HUES6 (cell line): ENCODE results near the gene CLASP1.

Experiments
- H3K27ac ChIP-seq: 2 replicates; pipeline ENCODE4 v1.7.0; 2013; ENCODE audit warnings: low read depth, mild to moderate bottlenecking, low read length, inconsistent platforms
- H3K27me3 ChIP-seq: 2 replicates; pipeline ENCODE4 v1.6.1; 2013; ENCODE audit warnings: low read length; ENCODE audit not compliant: control insufficient read depth, insufficient read depth
- H3K36me3 ChIP-seq: 2 replicates; pipeline ENCODE4 v1.6.1; 2013; ENCODE audit warnings: low read length; ENCODE audit not compliant: control insufficient read depth, insufficient read depth
- H3K4me1 ChIP-seq: 2 replicates; pipeline ENCODE4 v1.6.1; 2013; ENCODE audit warnings: low read length; ENCODE audit not compliant: control insufficient read depth, insufficient read depth
- H3K4me3 ChIP-seq: 2 replicates; pipeline ENCODE4 v1.5.1; 2013; ENCODE audit warnings: low read depth, low read length
- H3K9ac ChIP-seq: one replicate; pipeline ENCODE4 v1.6.1; 2013; ENCODE audit warnings: mild to moderate bottlenecking, low read length
- H3K9me3 ChIP-seq: 2 replicates; pipeline ENCODE4 v1.6.1; 2013; ENCODE audit warnings: low read depth, low read length; ENCODE audit not compliant: control insufficient read depth, insufficient read depth

The CLASP1 gene

DNA sequence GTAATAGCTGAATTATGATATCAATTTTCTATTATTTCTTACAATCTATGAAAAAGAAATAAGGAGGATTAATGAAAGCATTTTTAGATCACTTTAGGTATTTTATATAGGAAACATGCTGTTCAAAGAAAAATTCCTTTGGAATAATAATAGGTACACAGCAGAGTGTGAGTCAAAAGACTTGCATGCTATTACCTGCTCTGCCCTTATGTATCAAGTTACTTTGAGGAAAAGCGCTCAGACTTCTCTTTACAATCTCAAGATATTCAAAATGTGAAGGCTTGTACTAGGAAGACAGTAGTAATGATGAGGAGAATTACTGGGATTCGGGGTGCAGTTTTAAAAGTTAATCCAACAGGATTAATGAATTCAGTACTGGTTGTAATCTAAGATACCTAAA, 147.7 kb downstream of the CLASP1 start:
- Histone ChIP-seq H3K36me3 (peaks cover 27% of the 10 kb centered on the region), H3K27ac (no peak overlapping the region), H3K4me3 (no peak overlapping the region), H3K4me1 (no peaks in the 10 kb centered on the region), H3K27me3 (no peaks in the 10 kb centered on the region), H3K9me3 (peaks cover 11% of the 10 kb centered on the region), H3K9ac (no peak overlapping the region)

DNA sequence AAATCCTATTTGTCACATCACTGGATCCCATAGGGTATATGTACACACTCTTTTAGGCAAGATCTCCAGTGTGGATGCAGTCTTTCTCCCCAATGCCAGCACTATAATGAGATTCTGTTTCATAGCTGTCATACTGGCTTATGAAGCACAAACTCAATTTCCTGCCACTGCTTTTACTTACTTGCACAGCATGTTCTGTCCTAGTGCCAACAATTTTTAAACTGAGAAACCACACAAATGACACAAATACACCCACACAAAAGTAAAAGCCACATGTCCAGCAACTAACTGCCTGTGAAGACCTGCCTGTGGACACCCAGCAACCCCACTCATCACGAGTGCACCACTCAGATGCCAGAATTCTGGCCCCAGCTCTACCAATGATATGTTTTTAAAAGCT, 148.2 kb downstream of the CLASP1 start:
- H3K36me3 ChIP-seq = peaks cover 27% of the 10 kb centered on the region
- no peak overlapping the region for H3K27ac ChIP-seq
- no peaks in the 10 kb centered on the region for H3K27me3 ChIP-seq
- peaks cover 11% of the 10 kb centered on the region for H3K9me3 ChIP-seq
- H3K4me1 ChIP-seq = no peaks in the 10 kb centered on the region
- no peak overlapping the region for H3K9ac ChIP-seq
- H3K4me3 ChIP-seq = no peak overlapping the region

DNA sequence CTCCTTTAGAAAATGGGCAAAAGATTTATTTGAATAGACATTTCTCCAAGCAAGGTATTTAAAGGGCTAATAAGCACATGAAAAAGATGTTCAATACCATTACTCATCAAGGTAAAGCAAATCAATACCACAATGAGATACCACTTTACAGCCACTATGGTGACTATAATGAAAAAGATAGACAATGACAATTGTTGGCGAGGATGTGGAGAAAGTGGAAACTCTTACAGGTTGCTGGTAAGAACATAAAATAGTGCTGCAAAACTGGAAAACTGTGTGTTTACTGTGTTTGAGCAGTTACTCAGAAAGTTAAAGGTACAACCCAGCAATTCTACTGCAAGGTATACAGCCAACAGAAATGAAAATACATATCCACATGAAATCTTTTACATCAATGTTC, 150.5 kb downstream of the CLASP1 start:
- H3K9ac ChIP-seq = no peak overlapping the region
- H3K27ac ChIP-seq = no peak overlapping the region
- H3K27me3 ChIP-seq = no peaks in the 10 kb centered on the region
- no peaks in the 10 kb centered on the region for H3K4me1 ChIP-seq
- H3K4me3 ChIP-seq = no peak overlapping the region
- H3K36me3 ChIP-seq = peaks cover 27% of the 10 kb centered on the region
- peaks cover 11% of the 10 kb centered on the region for H3K9me3 ChIP-seq

DNA sequence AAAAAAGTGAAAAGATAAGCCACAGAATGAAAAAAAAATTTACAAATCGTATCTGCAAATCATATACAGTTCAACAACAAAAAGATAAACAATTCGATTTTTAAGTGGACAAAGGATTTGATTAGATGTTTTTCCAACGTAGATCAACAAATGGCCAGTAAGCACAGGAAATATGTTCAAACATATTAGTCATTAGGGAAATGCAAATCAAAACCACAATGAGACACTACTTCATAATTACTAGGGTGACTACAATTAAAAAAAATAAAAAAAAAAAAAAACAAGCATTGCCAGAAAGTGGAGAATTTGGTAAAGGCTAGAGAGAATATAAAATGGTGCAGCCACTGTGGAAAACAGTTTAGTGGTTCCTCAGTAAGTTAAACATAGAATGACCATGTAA, 156.9 kb downstream of the CLASP1 start:
- Histone ChIP-seq H3K9me3 (no peaks in the 10 kb centered on the region), H3K36me3 (no peaks in the 10 kb centered on the region), H3K27ac (no peak overlapping the region), H3K4me3 (no peak overlapping the region), H3K4me1 (peaks cover 25% of the 10 kb centered on the region), H3K27me3 (no peaks in the 10 kb centered on the region), H3K9ac (no peak overlapping the region)

DNA sequence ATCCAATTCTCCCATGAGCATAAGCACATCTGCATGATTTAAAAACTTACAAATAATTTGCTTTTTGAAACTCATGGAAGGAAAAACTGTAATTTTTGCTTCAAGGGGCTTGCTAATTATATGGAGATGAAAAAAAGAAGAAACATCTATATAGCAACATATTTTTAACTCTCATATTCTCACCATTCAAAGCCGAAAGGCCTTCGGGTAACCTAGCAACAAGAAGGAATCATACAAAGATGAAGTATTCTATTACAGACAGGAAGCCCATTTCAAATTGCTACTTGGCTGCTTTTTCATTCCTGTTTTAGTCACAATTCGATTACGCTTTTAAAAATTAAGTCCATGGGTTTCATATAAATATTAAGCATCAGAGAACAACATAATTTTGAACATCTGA, 157.7 kb downstream of the CLASP1 start:
- Histone ChIP-seq H3K9me3 (no peaks in the 10 kb centered on the region), H3K27me3 (no peaks in the 10 kb centered on the region), H3K4me3 (no peak overlapping the region), H3K9ac (no peak overlapping the region), H3K27ac (no peak overlapping the region), H3K36me3 (no peaks in the 10 kb centered on the region), H3K4me1 (peaks cover 28% of the 10 kb centered on the region)

DNA sequence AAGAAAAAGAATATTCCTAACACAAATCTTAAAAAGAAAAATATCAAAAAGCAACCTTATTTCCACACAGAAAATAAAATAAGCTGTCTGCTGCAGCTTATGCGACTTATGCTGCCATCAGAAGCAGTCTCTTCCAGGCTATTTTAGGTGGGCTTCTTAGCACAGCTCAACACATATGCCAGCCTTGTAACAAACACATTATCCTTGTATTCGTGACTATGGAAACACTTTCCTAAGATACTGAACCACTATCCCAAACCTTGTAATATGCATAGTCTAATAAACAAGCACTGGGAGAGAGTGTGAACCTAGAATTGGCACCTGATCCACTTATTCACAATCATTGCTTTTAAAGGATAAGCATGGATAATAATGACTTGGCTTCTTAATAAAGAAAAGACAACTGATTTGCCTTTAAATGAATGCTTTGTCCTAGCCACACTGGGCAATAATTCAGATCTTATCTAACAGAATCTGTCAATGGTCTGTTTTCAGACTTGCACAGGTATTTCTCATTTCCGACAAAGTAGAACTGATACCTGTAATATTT, 158.6 kb downstream of the CLASP1 start:
- no peak overlapping the region for H3K9ac ChIP-seq
- no peaks in the 10 kb centered on the region for H3K9me3 ChIP-seq
- no peaks in the 10 kb centered on the region for H3K36me3 ChIP-seq
- H3K4me3 ChIP-seq = no peak overlapping the region
- peaks cover 28% of the 10 kb centered on the region for H3K4me1 ChIP-seq
- no peak overlapping the region for H3K27ac ChIP-seq
- no peaks in the 10 kb centered on the region for H3K27me3 ChIP-seq

DNA sequence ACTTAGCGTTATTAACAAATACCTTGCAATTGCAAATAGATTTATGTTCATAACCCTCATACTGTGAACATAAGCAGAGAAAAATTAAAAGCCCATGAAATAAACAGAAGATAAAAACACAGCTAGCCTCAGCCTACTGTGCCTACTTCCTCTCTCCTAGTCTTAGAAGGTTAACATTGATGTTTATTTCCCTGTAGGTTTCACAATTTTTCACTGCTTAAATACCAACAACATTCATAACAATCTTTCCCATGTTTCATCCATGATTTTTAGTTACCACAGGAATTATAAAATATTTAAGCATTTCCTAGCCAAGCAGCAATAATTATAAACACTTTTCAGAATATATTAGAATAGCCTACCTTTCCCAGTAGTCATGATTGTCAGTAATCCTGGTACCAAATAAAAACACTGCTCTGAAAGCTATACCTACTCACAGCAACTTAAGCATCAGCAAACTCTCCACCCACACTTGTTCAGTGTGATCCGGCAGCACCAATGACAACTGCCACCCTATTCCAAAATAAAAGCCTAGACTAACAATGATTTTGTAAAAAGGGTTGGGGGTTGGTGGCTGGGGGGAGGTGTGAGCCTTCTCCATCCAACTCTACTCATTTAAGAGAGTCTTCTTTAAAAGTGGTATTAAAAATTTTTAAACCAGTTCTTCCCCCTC, 159.2 kb downstream of the CLASP1 start:
- Histone ChIP-seq H3K9ac (no peak overlapping the region), H3K36me3 (no peaks in the 10 kb centered on the region), H3K27ac (no peak overlapping the region), H3K27me3 (no peaks in the 10 kb centered on the region), H3K4me1 (peaks cover 28% of the 10 kb centered on the region), H3K4me3 (no peak overlapping the region), H3K9me3 (no peaks in the 10 kb centered on the region)

DNA sequence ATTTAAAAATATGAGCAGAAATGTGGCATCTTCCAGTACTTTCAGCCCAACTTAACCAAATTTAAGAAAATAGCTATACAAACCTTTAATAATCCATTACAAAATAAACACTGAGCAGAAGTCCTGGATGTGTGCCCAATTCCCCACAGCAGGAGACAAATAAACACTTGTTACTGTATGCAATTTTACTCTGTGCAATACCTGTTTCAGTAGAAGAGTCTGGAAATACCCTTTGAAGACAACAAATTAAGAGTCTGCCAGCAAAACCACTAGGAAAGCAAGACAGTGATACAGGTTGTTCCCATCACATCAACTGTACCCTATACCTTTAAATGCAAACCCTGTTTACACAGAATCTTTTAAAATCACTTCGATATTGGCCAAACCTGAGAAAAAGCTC, 160.0 kb downstream of the CLASP1 start:
- H3K4me1 ChIP-seq = peaks cover 28% of the 10 kb centered on the region
- no peak overlapping the region for H3K4me3 ChIP-seq

DNA sequence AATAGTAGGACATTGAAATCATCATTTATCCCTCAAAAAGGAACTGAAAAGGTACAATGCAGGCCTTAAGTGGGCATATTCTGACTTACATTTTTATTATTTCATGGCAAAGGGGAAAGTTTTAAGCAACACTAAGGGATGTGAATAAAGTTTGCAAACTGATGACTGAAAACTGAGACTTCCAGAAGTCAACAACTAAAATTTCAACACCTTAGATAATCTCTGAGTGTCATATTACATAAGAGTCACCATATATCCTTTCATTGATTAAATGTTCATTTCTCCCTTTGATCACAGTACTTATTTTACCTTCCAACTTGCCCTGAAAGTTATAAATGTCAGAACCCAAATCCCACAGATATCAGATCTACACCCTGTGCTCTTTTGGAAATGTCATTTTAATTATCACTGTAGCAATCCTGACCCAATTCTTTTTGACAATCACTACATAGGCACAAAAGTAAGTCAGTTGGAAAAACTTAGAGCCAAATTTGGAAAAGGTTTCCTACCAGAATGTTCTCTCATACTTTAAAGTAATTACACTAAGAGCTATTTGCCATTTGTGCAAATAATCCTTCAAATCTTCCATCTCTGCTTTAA, 163.0 kb downstream of the CLASP1 start:
- no peaks in the 10 kb centered on the region for H3K36me3 ChIP-seq
- no peaks in the 10 kb centered on the region for H3K9me3 ChIP-seq
- H3K4me3 ChIP-seq = no peak overlapping the region
- H3K27ac ChIP-seq = no peak overlapping the region
- H3K4me1 ChIP-seq = peaks cover 28% of the 10 kb centered on the region
- H3K27me3 ChIP-seq = no peaks in the 10 kb centered on the region
- no peak overlapping the region for H3K9ac ChIP-seq

More for the DNA sequence above, 160.0 kb downstream of the CLASP1 start:
- Histone ChIP-seq H3K27ac (no peak overlapping the region), H3K9ac (no peak overlapping the region), H3K27me3 (no peaks in the 10 kb centered on the region), H3K9me3 (no peaks in the 10 kb centered on the region), H3K36me3 (no peaks in the 10 kb centered on the region)

DNA sequence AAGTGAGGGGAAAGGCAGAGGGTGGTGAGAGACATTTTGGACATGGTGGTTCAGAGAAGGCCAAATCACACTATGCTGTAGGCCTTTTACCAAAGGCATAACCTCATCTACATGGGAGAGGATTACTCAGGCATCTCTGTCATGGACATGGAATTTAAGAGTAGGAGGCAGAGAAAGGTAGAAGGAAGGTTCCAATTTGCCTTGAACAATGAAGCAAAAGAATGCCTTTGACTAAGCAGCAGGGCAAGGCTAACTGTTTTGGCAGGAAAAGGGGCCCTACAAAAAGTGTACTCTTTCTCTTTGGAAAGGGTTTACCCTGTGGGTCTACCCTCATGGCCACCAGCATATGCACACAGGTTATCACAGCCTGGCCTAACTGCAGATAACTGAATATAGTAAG, 164.2 kb downstream of the CLASP1 start:
- Histone ChIP-seq H3K4me3 (no peak overlapping the region), H3K27ac (no peak overlapping the region), H3K27me3 (no peaks in the 10 kb centered on the region), H3K9me3 (no peaks in the 10 kb centered on the region), H3K4me1 (peaks cover 28% of the 10 kb centered on the region), H3K36me3 (no peaks in the 10 kb centered on the region), H3K9ac (no peak overlapping the region)

DNA sequence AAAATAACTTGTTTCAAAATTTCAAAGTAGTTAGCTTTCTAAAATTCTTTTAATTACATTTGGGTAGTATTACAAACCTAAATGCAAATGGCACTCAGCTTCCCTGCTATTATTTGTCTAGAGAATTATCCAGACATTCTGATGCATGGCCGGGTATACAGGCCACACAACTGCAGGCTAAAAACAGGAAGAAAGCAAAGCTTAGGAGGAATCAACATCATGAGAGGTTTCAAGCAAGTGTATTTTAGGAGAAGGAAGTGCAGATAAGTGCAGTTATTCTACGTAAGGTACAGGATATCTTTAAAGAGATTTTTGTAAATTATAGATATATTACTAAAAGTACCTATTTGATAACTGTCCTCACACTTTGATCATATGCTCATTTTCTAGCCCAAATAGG, 165.4 kb downstream of the CLASP1 start:
- Histone ChIP-seq H3K9ac (no peak overlapping the region), H3K27ac (no peak overlapping the region), H3K4me1 (peaks cover 22% of the 10 kb centered on the region)

More for the DNA sequence above, 165.4 kb downstream of the CLASP1 start:
- Histone ChIP-seq H3K27me3 (no peaks in the 10 kb centered on the region), H3K9me3 (no peaks in the 10 kb centered on the region), H3K36me3 (no peaks in the 10 kb centered on the region), H3K4me3 (no peak overlapping the region)
